ENCODE data around the gene DMAP1. TPM values are rescaled to one million over a fixed set of nuclear protein-coding genes. Genes with fewer than 3 reads are reported as not detected.

The DMAP1 gene
- total RNA-seq, 1 experiment from 2014 or later = 27.8 TPM

- Histone ChIP-seq H3K4me3 (replicated peaks in 1 of 2; ENCODE audit: low read depth in 1 of 2, low read length in 2 of 2) (no peak overlapping the region), H2AFZ (ENCODE audit: low read depth, low read length, poor library complexity, severe bottlenecking) (no peak overlapping the region), H3K9me3 (ENCODE audit: control insufficient read depth in 1 of 2, insufficient read depth in 1 of 2, low read depth in 1 of 2, low read length in 2 of 2) (no peaks in the 10 kb centered on the region), H3K4me2 (ENCODE audit: low read length) (no peak overlapping the region), H3K36me3 (ENCODE audit: control insufficient read depth in 1 of 2, insufficient read depth in 2 of 2, low read length in 2 of 2) (peaks cover 20 to 21% of the 10 kb centered on the region in 2 experiments), H3K4me1 (ENCODE audit: control insufficient read depth in 1 of 2, insufficient read depth in 2 of 2, low read length in 2 of 2) (peaks cover 0 to 4% of the 10 kb centered on the region in 2 experiments; a peak in 1 of 4 replicates), H3K9ac (ENCODE audit: low read length) (no peak overlapping the region), H3K79me2 (ENCODE audit: insufficient read depth, low read length) (no peaks in the 10 kb centered on the region), H3K9me2 (ENCODE audit: insufficient read depth) (no peaks in the 10 kb centered on the region), H3K27ac (ENCODE audit: low read depth, low read length) (no peak overlapping the region), H3K27me3 (ENCODE audit: insufficient read depth, low read length) (no peaks in the 10 kb centered on the region), H4K20me1 (ENCODE audit: insufficient read depth) (no peaks in the 10 kb centered on the region)
- no peak for ATAC-seq
- no TSS peak for BruUV-seq (replicated peaks)
- no peak for DNase-seq (ENCODE audit: low read depth, low spot score)
- ChIA-PET CTCF (interaction anchor here (1.6 kb wide), 1 partner anchor 10 kb away, joined by 3 read pairs; no protein-coding TSS in a partner anchor), RAD21 (ENCODE audit: low non-redundant PET in 1 of 2, low total read pairs in 2 of 2, uncharacterized antibody in 2 of 2, unreplicated experiment in 2 of 2) (no interaction called here), POLR2A (no interaction called here)
- intact Hi-C loops (cut with micrococcal nuclease) = no loop called here
- no peak for TF ChIP-seq YY1 (IDR thresholded peaks at IDR 0.05; ENCODE audit: extremely low read depth, insufficient replicate concordance, low read depth, low read length)
Observed at GRCh38 chr1:44222397-44223186, 9.3 kb downstream of the DMAP1 start.

DNA sequence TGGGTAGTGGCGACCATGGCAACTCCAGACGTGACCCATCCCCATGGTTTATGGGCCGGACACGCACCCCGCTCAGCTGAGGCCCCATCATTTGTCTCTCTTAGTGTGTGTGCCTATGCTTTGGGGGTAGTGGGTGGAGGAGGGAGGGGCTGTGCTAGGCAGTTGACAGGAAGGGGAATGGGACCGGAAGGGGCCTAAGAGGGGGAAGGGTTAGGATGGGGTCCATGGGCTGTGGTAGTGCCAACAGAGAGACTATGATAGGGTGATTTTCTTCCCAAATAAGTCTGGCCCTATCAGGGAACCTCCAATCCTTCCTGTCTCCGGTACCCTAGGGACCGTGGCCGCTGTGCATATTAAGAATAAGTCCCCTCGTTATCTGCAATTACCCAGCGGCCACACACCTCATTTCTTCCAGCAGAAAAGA lies 9.9 kb downstream of the DMAP1 start:
- BruUV-seq (replicated peaks) = no TSS peak
- Histone ChIP-seq H3K4me2 (ENCODE audit: low read length) (no peak overlapping the region), H3K36me3 (ENCODE audit: control insufficient read depth in 1 of 2, insufficient read depth in 2 of 2, low read length in 2 of 2) (peaks cover 20 to 21% of the 10 kb centered on the region in 2 experiments), H4K20me1 (ENCODE audit: insufficient read depth) (no peaks in the 10 kb centered on the region), H2AFZ (ENCODE audit: low read depth, low read length, poor library complexity, severe bottlenecking) (no peak overlapping the region), H3K4me3 (replicated peaks in 1 of 2; ENCODE audit: low read depth in 1 of 2, low read length in 2 of 2) (no peak overlapping the region), H3K9me3 (ENCODE audit: control insufficient read depth in 1 of 2, insufficient read depth in 1 of 2, low read depth in 1 of 2, low read length in 2 of 2) (no peaks in the 10 kb centered on the region), H3K9me2 (ENCODE audit: insufficient read depth) (no peaks in the 10 kb centered on the region), H3K79me2 (ENCODE audit: insufficient read depth, low read length) (no peaks in the 10 kb centered on the region), H3K4me1 (ENCODE audit: control insufficient read depth in 1 of 2, insufficient read depth in 2 of 2, low read length in 2 of 2) (no peaks in the 10 kb centered on the region), H3K27ac (ENCODE audit: low read depth, low read length) (no peak overlapping the region), H3K9ac (ENCODE audit: low read length) (no peak overlapping the region), H3K27me3 (ENCODE audit: insufficient read depth, low read length) (no peaks in the 10 kb centered on the region)
- ATAC-seq = no peak
- ChIA-PET CTCF (interaction anchor here (1.6 kb wide), 1 partner anchor 9 kb away, joined by 3 read pairs; no protein-coding TSS in a partner anchor), RAD21 (ENCODE audit: low non-redundant PET in 1 of 2, low total read pairs in 2 of 2, uncharacterized antibody in 2 of 2, unreplicated experiment in 2 of 2) (no interaction called here), POLR2A (no interaction called here)
- TF ChIP-seq ZNF274 (IDR thresholded peaks at IDR 0.05; ENCODE audit: low read depth, low read length) (no peak), EZH2 (IDR thresholded peaks at IDR 0.05) (no peak), FOSL1 (IDR thresholded peaks at IDR 0.05; ENCODE audit: low read depth) (no peak), SP1 (IDR thresholded peaks at IDR 0.05; ENCODE audit: low read depth) (no peak), YY1 (IDR thresholded peaks at IDR 0.05; ENCODE audit: extremely low read depth, insufficient replicate concordance, low read depth, low read length) (no peak)
- TF ChIP-seq, protein P1, sequence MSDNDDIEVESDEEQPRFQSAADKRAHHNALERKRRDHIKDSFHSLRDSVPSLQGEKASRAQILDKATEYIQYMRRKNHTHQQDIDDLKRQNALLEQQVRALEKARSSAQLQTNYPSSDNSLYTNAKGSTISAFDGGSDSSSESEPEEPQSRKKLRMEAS (IDR thresholded peaks at IDR 0.05) = no peak
- intact Hi-C loops (cut with micrococcal nuclease) = no loop called here
- DNase-seq (ENCODE audit: low read depth, low spot score) = no peak

All from HCT116 (cell line).